HCEC 1CT (cell line): Measurements from ENCODE around the gene NDUFV1.

Experiments used
- DNase-seq: peaks from one replicate; pipeline ENCODE4 v3.0.0-alpha.2; 2017

Gene NDUFV1

GRCh38 chr11:67640758-67641337 is 34.1 kb downstream of the NDUFV1 start:
- no peak for DNase-seq

- DNase-seq: no peak
Observed at GRCh38 chr11:67641338-67642172, 34.8 kb downstream of the NDUFV1 start.

DNA sequence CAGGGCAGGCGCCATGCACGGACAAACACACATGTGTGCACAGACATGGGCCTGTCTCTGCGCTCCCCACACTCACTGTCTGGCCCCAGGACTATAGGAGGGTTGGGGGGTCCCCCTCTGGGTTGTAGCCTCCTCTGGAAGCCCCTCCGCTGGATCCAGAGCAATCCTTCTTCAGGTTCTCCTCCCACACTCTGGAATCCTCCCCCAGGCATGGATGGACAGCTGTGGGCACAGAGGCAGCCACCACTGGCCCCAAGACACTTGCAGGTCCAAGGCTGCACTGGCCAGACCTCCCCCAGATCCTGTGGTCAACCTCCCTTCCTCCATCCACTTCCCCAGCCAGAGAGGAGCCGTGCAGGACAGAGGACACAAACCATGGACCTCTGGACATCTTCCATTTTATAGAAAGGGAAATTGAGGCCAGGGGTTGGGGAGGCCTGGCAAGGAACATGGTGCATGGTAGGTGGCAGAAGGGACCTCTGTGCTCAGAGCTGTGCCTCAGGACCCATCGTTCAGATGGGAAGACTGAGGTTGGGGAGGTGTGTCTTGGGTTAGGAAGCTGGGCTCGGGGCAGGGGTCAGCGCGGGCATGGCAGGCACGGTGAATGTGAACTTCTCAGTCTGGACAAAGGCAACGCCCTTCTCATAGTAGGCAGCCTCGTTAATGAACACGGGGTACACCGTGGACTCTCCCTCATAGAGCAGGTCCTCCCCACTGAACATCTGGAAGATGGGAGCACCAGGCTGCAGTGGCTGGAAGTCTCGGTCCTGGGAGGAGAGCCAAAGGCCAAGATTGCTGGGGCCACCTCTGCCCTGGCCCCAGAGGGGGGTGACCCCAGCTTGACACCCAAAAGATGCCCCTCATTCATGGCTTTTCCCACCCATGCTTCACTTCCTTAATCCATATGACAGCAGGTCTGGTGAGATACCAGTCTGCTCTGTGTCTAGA is 35.7 kb downstream of the NDUFV1 start:
- no peak for DNase-seq

- DNase-seq: no peak
Observed at GRCh38 chr11:67644042-67644441, 37.3 kb downstream of the NDUFV1 start.

DNA sequence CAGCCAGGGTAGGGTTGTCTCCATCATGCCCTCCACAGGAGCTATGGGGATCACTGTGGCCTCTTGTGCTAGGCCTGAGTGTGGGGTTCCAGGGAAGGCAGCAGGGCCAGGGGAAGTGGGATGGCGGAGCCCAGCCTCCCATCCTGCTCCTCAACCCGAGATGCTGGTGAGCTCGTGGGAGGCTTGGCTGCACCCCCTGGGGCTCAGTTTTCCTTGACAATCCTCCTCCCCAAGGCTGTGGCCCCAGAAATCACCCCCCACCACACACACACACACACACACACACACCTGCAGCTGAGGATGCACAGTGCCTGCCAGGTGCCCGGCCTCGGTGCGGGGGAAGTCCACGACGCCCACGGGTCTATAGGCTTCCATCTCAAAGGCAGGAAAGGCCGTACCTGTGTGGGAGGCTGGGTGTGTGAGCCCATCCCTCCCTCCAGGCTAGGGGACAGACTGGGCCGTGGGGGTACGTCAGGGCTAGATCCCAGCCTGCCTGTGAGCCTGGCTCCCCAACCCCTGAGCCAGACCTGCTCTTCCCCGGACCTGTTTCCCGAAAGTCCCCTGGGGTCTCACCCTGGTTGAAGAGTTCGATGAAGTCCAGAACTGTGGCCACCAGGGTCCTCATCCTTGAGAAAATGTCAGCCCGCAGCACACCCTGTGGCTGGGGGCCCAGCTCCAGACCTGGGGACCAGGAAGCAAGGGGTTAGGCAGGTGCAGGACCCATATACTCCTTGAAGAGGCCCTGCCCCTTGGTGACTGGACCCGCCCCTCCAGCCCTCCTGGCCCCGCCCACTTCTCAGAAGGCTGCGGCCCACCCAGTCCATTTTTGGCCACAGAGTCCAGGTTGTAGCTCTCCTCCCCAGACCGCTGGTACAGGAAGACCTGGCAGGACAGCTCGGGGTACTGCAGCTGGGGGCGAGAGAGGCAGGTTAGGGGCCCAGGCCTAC is 38.0 kb downstream of the NDUFV1 start:
- DNase-seq: no peak

GRCh38 chr11:67645521-67646461 is 39.1 kb downstream of the NDUFV1 start:
- no peak for DNase-seq

- no peak for DNase-seq
Observed at GRCh38 chr11:67646535-67647336, 40.0 kb downstream of the NDUFV1 start.

DNA sequence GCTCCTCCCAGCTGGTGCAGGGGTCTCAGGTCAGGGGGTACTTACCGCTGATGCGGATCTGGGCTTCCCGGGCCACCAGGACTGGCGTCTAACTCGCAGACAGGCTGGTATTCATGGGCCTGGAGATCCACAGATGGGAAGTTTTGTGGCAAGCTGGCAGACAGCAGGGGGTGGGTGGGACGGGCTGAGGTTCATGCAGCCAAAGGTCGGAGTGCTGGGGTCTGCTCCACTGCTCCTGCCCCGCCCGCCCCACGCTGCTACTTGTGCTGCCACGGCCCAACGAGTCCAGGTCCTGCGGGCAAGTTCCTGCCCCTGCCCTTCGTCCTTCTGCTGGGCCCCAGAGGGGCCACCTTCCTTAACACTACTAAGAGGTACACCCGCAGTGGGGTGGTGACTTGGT is 40.7 kb downstream of the NDUFV1 start:
- DNase-seq: no peak

GRCh38 chr11:67648140-67648795 is 41.5 kb downstream of the NDUFV1 start:
- DNase-seq: no peak

GRCh38 chr11:67648796-67649613 is 42.3 kb downstream of the NDUFV1 start:
- no peak for DNase-seq

GRCh38 chr11:67649634-67650510 is 43.1 kb downstream of the NDUFV1 start:
- DNase-seq: no peak

DNA sequence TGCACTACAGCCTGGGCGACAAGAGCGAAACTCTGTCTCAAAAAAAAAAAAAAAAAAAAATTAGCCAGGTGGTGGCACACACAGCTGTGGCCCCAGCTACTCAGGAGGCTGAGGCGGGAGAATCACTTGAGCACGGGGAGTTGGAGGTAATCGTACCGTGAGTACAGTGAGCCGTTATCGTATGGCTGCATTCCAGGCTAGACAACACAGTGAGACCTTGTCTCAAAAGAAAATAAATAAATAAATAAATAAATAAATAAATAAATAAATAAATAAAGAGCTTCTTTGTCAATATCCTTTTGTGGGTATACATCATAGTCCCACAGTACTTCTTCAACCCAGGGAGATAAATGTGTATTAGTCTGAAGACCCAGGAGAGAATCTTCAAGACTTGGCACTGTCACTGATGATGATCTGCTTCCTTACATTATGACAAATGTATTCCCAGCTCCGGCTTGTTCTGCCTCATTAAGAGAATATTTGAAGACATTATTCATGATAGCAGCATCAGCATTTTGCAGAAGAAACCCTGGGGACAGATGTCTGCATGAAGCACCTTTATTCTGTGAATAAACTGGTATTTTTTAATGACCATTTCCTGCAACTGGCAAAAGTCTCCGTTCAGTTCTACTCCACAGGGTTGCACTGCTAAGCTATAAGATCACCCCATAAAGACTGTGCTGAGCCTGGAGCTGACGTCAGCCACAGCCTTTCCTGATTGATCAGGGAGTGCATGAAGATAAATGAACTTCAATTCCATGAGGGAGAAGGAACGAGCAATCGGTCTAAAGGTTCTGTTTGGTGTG is 45.4 kb downstream of the NDUFV1 start:
- DNase-seq: no peak

DNA sequence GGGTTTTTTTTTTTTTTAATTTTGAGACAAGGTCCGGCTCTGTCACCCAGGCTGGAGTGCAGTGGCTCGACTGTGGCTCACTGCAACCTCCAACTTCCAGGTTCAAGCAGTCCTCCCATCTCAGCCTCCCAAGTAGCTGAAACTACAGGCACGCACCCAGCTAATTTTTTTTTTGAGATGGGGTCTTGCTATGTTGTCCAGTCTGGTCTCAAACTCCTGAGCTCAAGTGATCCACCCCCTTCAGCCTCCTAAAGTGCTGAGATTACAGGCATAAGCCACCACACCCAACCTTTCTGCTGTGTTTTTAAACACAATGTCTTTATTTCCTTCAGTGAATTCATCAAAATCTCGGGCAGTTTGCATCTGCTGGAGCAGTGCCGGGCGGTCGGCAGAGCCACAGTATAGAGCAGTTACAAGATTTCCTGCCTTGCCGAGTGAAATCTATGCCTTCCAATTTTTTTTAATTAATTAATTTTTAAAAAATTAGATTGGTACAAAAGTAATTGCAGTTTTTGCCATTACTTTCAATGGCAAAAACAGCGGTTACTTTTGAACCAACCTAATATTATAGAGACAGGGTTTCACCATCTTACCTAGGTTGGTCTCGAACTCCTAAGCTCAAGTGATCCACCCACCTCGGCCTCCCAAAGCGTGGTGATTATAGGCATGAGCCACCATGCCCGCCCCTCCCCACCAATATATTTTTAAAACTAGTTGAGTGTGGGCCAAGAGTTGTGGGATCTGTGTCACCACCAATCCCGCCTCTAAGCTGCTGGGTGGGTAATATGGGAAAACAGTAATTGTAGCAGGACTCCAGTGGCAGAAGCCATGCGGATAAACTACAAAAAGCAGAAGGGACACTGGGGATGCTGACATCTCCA is 46.5 kb downstream of the NDUFV1 start:
- DNase-seq: no peak

DNA sequence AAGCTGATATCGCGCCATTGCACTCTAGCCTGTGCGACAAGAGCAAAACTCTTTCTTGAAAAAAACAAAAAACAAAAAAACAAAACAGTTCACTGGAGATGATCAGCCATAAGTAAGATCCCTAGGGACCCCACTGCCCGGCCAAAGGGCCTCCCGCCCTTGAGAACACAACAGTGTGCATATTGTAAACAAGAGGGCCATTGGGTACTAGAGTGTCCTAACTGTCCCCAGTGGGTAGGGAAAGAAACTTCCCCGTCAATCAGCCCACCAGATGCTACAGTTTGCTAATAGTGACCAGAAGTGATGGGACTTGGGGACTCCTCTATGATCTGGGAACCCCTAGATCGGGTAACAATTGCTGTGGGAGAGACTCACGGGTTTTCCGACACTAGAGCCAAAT is 47.5 kb downstream of the NDUFV1 start:
- DNase-seq: no peak

GRCh38 chr11:67656278-67656922 is 49.7 kb downstream of the NDUFV1 start:
- DNase-seq: no peak
